ENCODE data around the gene SLC17A3. TPM values are rescaled to one million over a fixed set of nuclear protein-coding genes. Genes with fewer than 3 reads are reported as not detected.
A peak's percentile ranks its signal among the peaks of the same experiment; 100 is the strongest.

The SLC17A3 gene
- total RNA-seq, 5 donors from 2014 or later (not counting 1 experiment from before 2014, with no cell fraction given): 0.38 to 1.0 (median 0.67) TPM; not detected in 1

- Mint-ChIP-seq H3K9me3 (no peaks in the 10 kb centered on the region), H3K4me1 (peaks cover 22 to 39% (median 31%) of the 10 kb centered on the region in 3 donors), H3K36me3 (no peaks in the 10 kb centered on the region), H3K27me3 (no peaks in the 10 kb centered on the region), H3K27ac (peak overlapping the region in 1 of 2 donors; percentile 3), H3K4me3 (no peak overlapping the region)
- H3K4me1 ChIP-seq (ENCODE audit: control insufficient read depth in 1 of 2, extremely low read depth in 1 of 2, insufficient read depth in 2 of 2, low read length in 2 of 2): peaks cover 6 to 12% of the 10 kb centered on the region in 2 experiments
- DNase-seq (peak in 1 of 35 experiments; percentile 29), ATAC-seq (replicated peaks in 1 of 4) (peak; percentile 54 to 76 (median 64))
- POLR2A ChIA-PET: interaction anchor here in 1 of 2 donors (0.6 kb wide), 1 partner anchor 19 kb away, joined by 13 read pairs; no protein-coding TSS in a partner anchor
- H3K9me3 ChIP-seq: no peaks in the 10 kb centered on the region
- no peaks in the 10 kb centered on the region for H3K27me3 ChIP-seq (replicated peaks in 1 of 2; ENCODE audit: control insufficient read depth in 2 of 2, extremely low read depth in 1 of 2, insufficient read depth in 2 of 2, low read length in 1 of 2)
- 0% methylated on average over 1 of the region's 3 CpGs for WGBS (ENCODE audit: insufficient coverage)
- H3K27ac ChIP-seq (ENCODE audit: low read length): no peak overlapping the region
- H3K36me3 ChIP-seq (ENCODE audit: control insufficient read depth in 2 of 2, extremely low read depth in 1 of 2, insufficient read depth in 1 of 2, low read length in 1 of 2): no peaks in the 10 kb centered on the region
- CTCF ChIA-PET: no interaction called here
- H3K4me3 ChIP-seq (ENCODE audit: control insufficient read depth in 1 of 2, extremely low read depth in 1 of 2, low read length in 1 of 2): no peak overlapping the region
Observed at GRCh38 chr6:25874822-25875562, 949 bp upstream of the SLC17A3 start.

- peak in 27 of 35 experiments; percentile 5 to 64 (median 20) for DNase-seq
- 100% methylated on average over 1 of the region's 1 CpG for WGBS (ENCODE audit: insufficient coverage)
- H3K27ac Mint-ChIP-seq: peak overlapping the region; percentile 44 to 67
Observed at GRCh38 chr6:25872814-25873213, 1.2 kb downstream of the SLC17A3 start.

GRCh38 chr6:25869840-25870239 lies 4.2 kb downstream of the SLC17A3 start:
- ChIA-PET CTCF (no interaction called here), POLR2A (no interaction called here)
- H3K36me3 Mint-ChIP-seq: no peaks in the 10 kb centered on the region
- H3K27ac Mint-ChIP-seq: no peak overlapping the region
- H3K4me3 ChIP-seq (ENCODE audit: control insufficient read depth in 1 of 2, extremely low read depth in 1 of 2, low read length in 1 of 2): no peak overlapping the region
- ATAC-seq (replicated peaks in 1 of 4): no peak
- H3K9me3 Mint-ChIP-seq: no peaks in the 10 kb centered on the region
- H3K4me3 Mint-ChIP-seq: no peak overlapping the region
- H3K36me3 ChIP-seq (ENCODE audit: control insufficient read depth in 2 of 2, extremely low read depth in 1 of 2, insufficient read depth in 1 of 2, low read length in 1 of 2): no peaks in the 10 kb centered on the region
- peaks cover 37 to 47% (median 40%) of the 10 kb centered on the region in 3 donors for H3K4me1 Mint-ChIP-seq
- DNase-seq: no peak
- peaks cover 13 to 19% of the 10 kb centered on the region in 2 experiments for H3K4me1 ChIP-seq (ENCODE audit: control insufficient read depth in 1 of 2, extremely low read depth in 1 of 2, insufficient read depth in 2 of 2, low read length in 2 of 2)
- H3K27me3 Mint-ChIP-seq: no peaks in the 10 kb centered on the region
- H3K27ac ChIP-seq (ENCODE audit: low read length): no peak overlapping the region
- no peaks in the 10 kb centered on the region for H3K27me3 ChIP-seq (replicated peaks in 1 of 2; ENCODE audit: control insufficient read depth in 2 of 2, extremely low read depth in 1 of 2, insufficient read depth in 2 of 2, low read length in 1 of 2)
- H3K9me3 ChIP-seq: no peaks in the 10 kb centered on the region
- no CpG with 5 or more reads among the region's 1 CpG for WGBS (ENCODE audit: insufficient coverage)

More at GRCh38 chr6:25872814-25873213, 1.2 kb downstream of the SLC17A3 start:
- no peak overlapping the region for H3K4me3 ChIP-seq (ENCODE audit: control insufficient read depth in 1 of 2, extremely low read depth in 1 of 2, low read length in 1 of 2)
- H3K9me3 ChIP-seq: no peaks in the 10 kb centered on the region
- no peaks in the 10 kb centered on the region for H3K27me3 ChIP-seq (replicated peaks in 1 of 2; ENCODE audit: control insufficient read depth in 2 of 2, extremely low read depth in 1 of 2, insufficient read depth in 2 of 2, low read length in 1 of 2)
- Mint-ChIP-seq H3K36me3 (no peaks in the 10 kb centered on the region), H3K9me3 (no peaks in the 10 kb centered on the region), H3K4me1 (peaks cover 22 to 39% (median 31%) of the 10 kb centered on the region in 3 donors), H3K4me3 (no peak overlapping the region), H3K27me3 (no peaks in the 10 kb centered on the region)
- H3K4me1 ChIP-seq (ENCODE audit: control insufficient read depth in 1 of 2, extremely low read depth in 1 of 2, insufficient read depth in 2 of 2, low read length in 2 of 2): peaks cover 6 to 12% of the 10 kb centered on the region in 2 experiments
- peak overlapping the region; percentile 46 for H3K27ac ChIP-seq (ENCODE audit: low read length)
- ChIA-PET CTCF (interaction anchor here in 1 of 2 donors (1.0 kb wide), 1 partner anchor 9 kb away, joined by 5 read pairs; no protein-coding TSS in a partner anchor), POLR2A (interaction anchor here (0.6 kb wide), 2 partner anchors 9 to 293 kb away, joined by 3 to 6 read pairs; no protein-coding TSS in a partner anchor)
- peak in 3 of 4 experiments; percentile 41 to 88 (median 81) for ATAC-seq (replicated peaks in 1 of 4)
- no peaks in the 10 kb centered on the region for H3K36me3 ChIP-seq (ENCODE audit: control insufficient read depth in 2 of 2, extremely low read depth in 1 of 2, insufficient read depth in 1 of 2, low read length in 1 of 2)

GRCh38 chr6:25868436-25869183 lies 5.4 kb downstream of the SLC17A3 start:
- Histone ChIP-seq H3K4me3 (ENCODE audit: control insufficient read depth in 1 of 2, extremely low read depth in 1 of 2, low read length in 1 of 2) (no peak overlapping the region), H3K27me3 (replicated peaks in 1 of 2; ENCODE audit: control insufficient read depth in 2 of 2, extremely low read depth in 1 of 2, insufficient read depth in 2 of 2, low read length in 1 of 2) (no peaks in the 10 kb centered on the region), H3K4me1 (ENCODE audit: control insufficient read depth in 1 of 2, extremely low read depth in 1 of 2, insufficient read depth in 2 of 2, low read length in 2 of 2) (peaks cover 10 to 16% of the 10 kb centered on the region in 2 experiments), H3K36me3 (ENCODE audit: control insufficient read depth in 2 of 2, extremely low read depth in 1 of 2, insufficient read depth in 1 of 2, low read length in 1 of 2) (no peaks in the 10 kb centered on the region), H3K9me3 (no peaks in the 10 kb centered on the region), H3K27ac (ENCODE audit: low read length) (no peak overlapping the region)
- ChIA-PET POLR2A (no interaction called here), CTCF (interaction anchor here in 1 of 2 donors (0.9 kb wide), 1 partner anchor 51 kb away, joined by 4 read pairs; no protein-coding TSS in a partner anchor)
- Mint-ChIP-seq H3K9me3 (peaks cover 0 to 3% (median 0%) of the 10 kb centered on the region in 3 donors), H3K36me3 (no peaks in the 10 kb centered on the region), H3K27ac (no peak overlapping the region), H3K27me3 (peaks cover 0 to 5% of the 10 kb centered on the region in 2 donors), H3K4me1 (peaks cover 32 to 48% (median 39%) of the 10 kb centered on the region in 3 donors), H3K4me3 (no peak overlapping the region)
- ATAC-seq (replicated peaks in 1 of 4) (no peak), DNase-seq (no peak)
- no CpG with 5 or more reads among the region's 3 CpGs for WGBS (ENCODE audit: insufficient coverage)

DNA sequence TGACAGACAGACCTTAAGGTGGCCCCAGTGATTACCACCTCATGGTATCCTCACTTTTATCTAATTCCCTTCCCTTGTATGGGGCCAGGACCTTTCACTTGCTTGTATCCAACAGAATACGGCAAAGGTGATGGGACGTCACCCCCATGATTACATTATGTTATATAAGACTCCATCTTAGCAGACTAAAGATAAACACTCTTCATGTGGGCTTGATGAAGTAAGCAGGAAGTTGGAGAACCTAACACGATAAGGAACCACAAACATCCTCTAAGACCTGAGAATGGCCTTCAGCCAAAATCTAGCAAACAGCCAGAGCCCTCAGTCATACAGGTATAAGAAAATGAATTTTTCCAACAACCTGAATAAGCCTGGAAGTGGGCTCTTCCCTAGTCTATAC lies 8.0 kb downstream of the SLC17A3 start:
- Histone ChIP-seq H3K27me3 (replicated peaks in 1 of 2; ENCODE audit: control insufficient read depth in 2 of 2, extremely low read depth in 1 of 2, insufficient read depth in 2 of 2, low read length in 1 of 2) (no peaks in the 10 kb centered on the region), H3K9me3 (no peaks in the 10 kb centered on the region), H3K4me1 (ENCODE audit: control insufficient read depth in 1 of 2, extremely low read depth in 1 of 2, insufficient read depth in 2 of 2, low read length in 2 of 2) (peaks cover 10 to 11% of the 10 kb centered on the region in 2 experiments), H3K36me3 (ENCODE audit: control insufficient read depth in 2 of 2, extremely low read depth in 1 of 2, insufficient read depth in 1 of 2, low read length in 1 of 2) (no peaks in the 10 kb centered on the region), H3K27ac (ENCODE audit: low read length) (peak overlapping the region; percentile 78), H3K4me3 (ENCODE audit: control insufficient read depth in 1 of 2, extremely low read depth in 1 of 2, low read length in 1 of 2) (no peak overlapping the region)
- ChIA-PET CTCF (interaction anchor here in 1 of 2 donors (1.5 to 1.7 kb wide), 2 partner anchors 16 to 127 kb away, joined by 4 to 6 read pairs; no protein-coding TSS in a partner anchor), POLR2A (interaction anchor here in 1 of 2 donors (1.5 kb wide), 1 partner anchor 154 kb away, joined by 3 read pairs; a partner anchor contains a TSS)
- peaks cover 20 to 34% (median 27%) of the 10 kb centered on the region in 3 donors for H3K4me1 Mint-ChIP-seq
- DNase-seq (peak in 32 of 35 experiments; percentile 1 to 77 (median 32)), ATAC-seq (replicated peaks in 1 of 4) (peak; percentile 91 to 98 (median 98))
- peaks cover 0 to 5% of the 10 kb centered on the region in 2 donors for H3K27me3 Mint-ChIP-seq
- WGBS (ENCODE audit: insufficient coverage): no CpG with 5 or more reads among the region's 3 CpGs
- no peaks in the 10 kb centered on the region for H3K36me3 Mint-ChIP-seq
- peaks cover 0 to 3% (median 0%) of the 10 kb centered on the region in 3 donors for H3K9me3 Mint-ChIP-seq
- peak overlapping the region; percentile 2 to 37 (median 21) for H3K4me3 Mint-ChIP-seq
- H3K27ac Mint-ChIP-seq: peak overlapping the region; percentile 85 to 87

- H3K27ac Mint-ChIP-seq: no peak overlapping the region
- peaks cover 0 to 8% of the 10 kb centered on the region in 2 donors for H3K27me3 Mint-ChIP-seq
- H3K27ac ChIP-seq (ENCODE audit: low read length): no peak overlapping the region
- no peaks in the 10 kb centered on the region for H3K36me3 ChIP-seq (ENCODE audit: control insufficient read depth in 2 of 2, extremely low read depth in 1 of 2, insufficient read depth in 1 of 2, low read length in 1 of 2)
- no peak overlapping the region for H3K4me3 ChIP-seq (ENCODE audit: control insufficient read depth in 1 of 2, extremely low read depth in 1 of 2, low read length in 1 of 2)
- peaks cover 0 to 3% (median 0%) of the 10 kb centered on the region in 3 donors for H3K9me3 Mint-ChIP-seq
- H3K27me3 ChIP-seq (replicated peaks in 1 of 2; ENCODE audit: control insufficient read depth in 2 of 2, extremely low read depth in 1 of 2, insufficient read depth in 2 of 2, low read length in 1 of 2): no peaks in the 10 kb centered on the region
- H3K4me1 ChIP-seq (ENCODE audit: control insufficient read depth in 1 of 2, extremely low read depth in 1 of 2, insufficient read depth in 2 of 2, low read length in 2 of 2): peaks cover 10 to 11% of the 10 kb centered on the region in 2 experiments
- no peak overlapping the region for H3K4me3 Mint-ChIP-seq
- ChIA-PET CTCF (no interaction called here), POLR2A (no interaction called here)
- no CpG with 5 or more reads among the region's 2 CpGs for WGBS (ENCODE audit: insufficient coverage)
- ATAC-seq (replicated peaks in 1 of 4) (no peak), DNase-seq (no peak)
- no peaks in the 10 kb centered on the region for H3K9me3 ChIP-seq
- no peaks in the 10 kb centered on the region for H3K36me3 Mint-ChIP-seq
- peaks cover 23 to 37% (median 27%) of the 10 kb centered on the region in 3 donors for H3K4me1 Mint-ChIP-seq
Observed at GRCh38 chr6:25863360-25863759, 10.7 kb downstream of the SLC17A3 start.
